ENCODE data around the gene DAP.
"Not testable (repeated sequence)": the region's sequence is repeated elsewhere in the genome, so short reads cannot be mapped to it uniquely, and the experiment has no call there.

The DAP gene

DNA sequence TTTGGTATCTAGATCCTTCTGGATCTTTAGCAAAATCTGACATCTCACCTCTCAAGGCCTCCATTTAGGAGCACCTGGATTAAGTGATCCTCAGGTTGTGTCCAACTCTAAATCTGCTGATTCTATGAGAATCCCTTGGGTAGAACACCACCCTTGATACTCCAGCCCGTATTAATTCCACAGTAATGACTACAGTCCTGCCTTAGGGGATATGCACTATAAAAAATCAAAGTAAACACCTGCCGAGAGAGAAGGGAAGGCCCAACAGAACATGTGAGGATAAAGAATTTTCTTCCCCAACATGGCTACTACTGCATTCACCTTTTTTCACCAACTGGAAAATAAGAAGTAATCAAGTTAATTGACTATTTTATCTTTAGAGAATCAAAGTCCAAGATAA is 27.6 kb downstream of the DAP start:
- DNase-seq, result no peak

GRCh38 chr5:10731913-10732312 is 29.1 kb downstream of the DAP start:
- DNase-seq, result no peak

- DNase-seq, result no peak
Measured at GRCh38 chr5:10730043-10730351, 31.0 kb downstream of the DAP start.

GRCh38 chr5:10729320-10730042 is 31.6 kb downstream of the DAP start:
- no peak for DNase-seq

DNA sequence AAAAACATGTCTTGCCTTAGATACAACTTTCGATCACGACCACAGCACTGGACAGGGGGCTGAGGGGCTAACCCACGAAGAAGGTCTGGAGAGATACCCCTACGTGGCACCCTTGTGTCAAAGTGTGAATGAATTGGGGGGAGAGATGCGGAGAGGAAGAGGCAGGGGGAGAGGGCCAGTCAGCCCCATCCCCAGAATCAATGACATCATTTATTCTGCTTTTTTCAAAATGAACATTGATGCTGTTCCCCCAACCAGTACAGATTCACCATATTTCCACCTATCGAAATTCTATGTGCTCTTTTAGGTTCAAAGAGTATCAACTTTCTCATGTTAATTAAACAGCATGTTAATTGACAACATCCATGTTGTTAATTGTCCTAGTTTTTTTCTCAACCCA is 32.4 kb downstream of the DAP start:
- no peak for DNase-seq

DNA sequence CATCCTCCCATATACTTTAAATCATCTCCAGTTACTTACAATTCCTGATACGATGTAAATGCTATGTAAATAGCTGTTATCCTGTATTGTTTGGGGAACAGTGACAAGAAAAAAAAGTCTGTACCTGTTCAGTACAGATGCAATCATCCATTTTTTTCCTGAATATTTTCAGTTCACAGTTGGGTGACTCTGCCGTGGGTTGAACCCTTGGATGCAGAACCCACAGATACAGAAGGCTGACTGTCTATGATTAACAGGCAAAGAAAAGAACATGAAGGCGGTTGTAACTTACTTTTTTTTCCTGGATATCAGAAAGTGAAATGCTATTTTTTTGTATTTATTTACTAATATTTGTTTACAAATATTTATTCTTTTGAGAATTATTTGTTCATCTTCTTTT is 33.2 kb downstream of the DAP start:
- DNase-seq, result no peak

DNA sequence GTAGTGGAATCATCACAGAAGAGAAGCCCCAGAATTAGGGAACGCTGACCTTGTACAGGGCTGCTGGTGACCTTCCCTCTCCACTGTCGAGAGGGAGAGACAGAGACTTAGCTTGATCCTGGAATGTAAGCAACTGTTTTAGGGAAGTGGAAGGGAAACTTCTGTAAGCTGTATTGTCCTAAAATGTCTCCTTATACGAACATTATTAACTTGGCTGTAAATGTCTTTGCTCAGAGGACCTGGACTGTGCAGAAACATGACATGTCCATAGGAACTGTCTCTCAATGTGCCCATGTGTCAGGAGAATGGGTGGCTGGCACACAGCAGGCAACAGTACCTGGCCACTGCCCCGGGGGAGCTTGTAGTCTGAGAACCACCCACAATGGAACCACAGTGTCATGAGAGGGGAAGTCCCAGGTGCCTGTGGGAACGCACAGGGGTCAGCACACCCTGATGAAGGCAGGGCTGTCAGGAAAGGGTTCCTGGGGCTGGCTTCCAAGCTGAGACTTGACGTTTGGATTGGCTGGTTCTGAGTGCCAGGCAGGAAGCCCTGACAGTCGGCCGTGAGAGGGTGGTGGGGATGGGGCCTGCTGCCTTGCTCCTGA is 34.0 kb downstream of the DAP start:
- DNase-seq, result peak in 1 of 2 experiments; percentile 8

GRCh38 chr5:10726179-10726912 is 34.7 kb downstream of the DAP start:
- no peak for DNase-seq

DNA sequence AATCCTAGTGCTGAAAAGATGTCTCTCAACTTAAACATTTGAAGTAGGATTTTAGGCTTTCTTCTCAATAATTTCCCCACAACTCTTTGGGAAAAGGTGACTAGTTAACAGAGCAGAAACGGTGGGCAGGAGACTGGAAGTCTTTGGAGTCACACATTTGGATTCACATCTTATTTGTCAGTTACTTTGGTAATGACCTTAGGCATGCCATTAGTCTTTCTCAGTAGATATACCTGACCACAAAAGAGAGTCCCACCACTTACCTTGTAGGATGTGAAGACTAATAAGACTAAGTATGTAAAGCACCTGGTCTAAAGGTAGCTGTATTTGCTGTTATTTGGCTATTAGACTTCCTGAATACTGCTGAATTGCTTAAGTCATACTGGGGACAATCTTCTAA is 35.4 kb downstream of the DAP start:
- DNase-seq, result no peak

DNA sequence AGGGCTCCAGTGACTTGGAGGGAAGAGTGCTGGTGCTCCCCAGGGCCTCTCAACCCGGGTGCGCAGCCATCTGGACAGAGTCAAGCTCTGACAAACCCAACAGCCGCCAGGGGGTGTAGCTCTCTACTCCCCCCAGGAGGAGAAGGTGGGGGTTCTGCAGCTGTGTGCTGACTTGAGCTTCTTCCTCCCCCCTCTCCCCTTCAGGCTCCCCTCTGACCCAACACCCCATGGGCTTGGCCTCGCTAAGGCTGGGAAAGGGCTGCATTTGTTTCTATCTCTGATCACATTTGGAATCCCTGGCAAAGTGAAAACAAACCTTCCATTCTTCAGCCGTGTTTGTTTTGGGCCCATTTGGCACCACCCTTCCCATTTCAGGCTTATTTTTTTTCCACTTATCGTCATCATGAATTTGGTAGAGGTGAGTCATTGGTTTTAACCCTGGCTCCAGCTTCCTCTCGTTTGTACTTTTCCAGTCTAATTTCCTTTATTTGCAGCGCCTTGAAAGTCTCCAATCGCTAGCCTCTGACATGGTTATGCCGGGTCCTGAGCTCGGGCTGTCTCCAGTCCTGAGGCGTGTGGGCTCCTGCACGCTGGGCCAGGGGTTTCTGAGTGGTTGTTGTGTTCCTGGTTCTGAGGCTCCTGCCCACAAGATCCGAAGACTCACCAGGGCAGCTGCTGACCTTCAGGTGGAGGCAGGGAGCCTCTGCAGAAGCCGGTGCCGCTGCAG is 36.1 kb downstream of the DAP start:
- DNase-seq, result no peak

GRCh38 chr5:10723514-10723913 is 37.5 kb downstream of the DAP start:
- no peak for DNase-seq

DNA sequence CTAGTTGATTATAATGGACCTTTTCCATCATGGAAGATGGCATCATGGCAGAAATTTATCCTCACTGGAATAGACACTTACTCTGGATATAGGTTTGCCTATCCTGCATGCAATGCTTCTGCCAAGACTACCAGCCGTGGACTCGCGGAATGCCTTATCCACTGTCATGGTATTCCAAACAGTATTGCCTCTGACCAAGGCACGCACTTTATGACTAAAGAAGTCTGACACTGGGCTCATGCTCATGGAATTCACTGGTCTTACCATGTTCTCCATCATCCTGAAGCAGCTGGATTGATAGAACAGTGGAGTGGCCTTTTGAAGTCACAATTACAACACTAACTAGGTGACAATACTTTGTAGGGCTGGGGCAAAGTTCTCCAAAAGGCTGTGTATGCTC is 40.3 kb downstream of the DAP start:
- not testable (repeated sequence) for DNase-seq

- no peak for DNase-seq
Measured at GRCh38 chr5:10719965-10720364, 41.1 kb downstream of the DAP start.

GRCh38 chr5:10718617-10719016 is 42.4 kb downstream of the DAP start:
- not testable (repeated sequence) for DNase-seq

DNA sequence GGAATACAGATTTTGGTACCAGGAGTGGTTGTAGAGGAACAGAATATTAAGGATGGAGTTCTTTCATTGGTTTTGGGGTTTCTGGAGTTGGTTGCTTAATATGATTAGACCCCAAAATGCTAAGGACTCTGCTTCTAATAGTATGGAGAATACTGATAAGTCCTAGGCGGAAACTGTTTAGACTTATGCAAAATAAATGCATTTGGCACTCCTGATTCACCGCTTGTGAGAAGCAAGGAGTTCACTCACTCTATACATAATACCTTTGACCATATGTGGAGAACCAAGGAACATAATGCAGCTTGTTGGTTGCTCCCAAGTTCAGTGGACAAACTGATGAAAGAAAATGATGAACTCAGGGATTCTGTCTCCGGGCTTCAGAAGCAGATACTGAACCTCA is 44.2 kb downstream of the DAP start:
- not testable (repeated sequence) for DNase-seq

GRCh38 chr5:10715605-10716290 is 45.3 kb downstream of the DAP start:
- no peak for DNase-seq

DNA sequence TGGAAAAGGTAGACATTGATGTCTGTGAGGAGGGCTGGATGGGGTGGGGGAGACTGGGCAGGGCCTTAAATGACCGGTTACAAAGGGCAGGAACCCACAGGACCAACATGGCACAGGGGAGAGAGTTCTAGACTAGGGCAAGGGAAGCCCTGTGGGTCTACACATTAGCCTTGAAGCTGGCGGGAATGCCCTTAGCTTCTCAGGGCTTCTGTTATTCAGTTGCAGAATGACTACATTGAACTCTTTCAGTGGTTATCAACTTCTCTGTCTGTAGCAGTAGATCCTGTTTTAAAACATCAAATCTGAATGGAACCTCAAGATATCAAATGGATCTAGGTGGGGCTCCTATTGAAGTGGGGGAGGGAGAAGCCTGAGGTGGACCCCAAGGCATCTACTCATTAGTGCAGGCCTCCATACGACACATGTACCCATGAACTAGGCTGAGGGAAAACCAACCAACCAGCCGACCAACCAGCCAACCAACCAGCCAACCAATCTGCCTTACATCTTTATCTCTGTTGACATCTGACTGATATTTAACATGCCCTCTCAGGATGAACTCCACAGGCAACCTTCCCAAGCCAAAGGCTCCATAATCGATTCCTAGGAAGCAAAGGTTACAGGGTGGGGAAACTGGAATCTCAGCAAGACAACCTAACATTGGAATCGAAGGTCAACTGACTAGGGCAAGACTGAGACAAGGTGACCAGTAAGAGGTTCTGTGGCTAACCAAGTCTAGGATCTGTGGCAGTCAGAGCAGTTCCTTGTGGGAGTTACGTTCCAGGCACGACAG is 48.3 kb downstream of the DAP start:
- no peak for DNase-seq

DNA sequence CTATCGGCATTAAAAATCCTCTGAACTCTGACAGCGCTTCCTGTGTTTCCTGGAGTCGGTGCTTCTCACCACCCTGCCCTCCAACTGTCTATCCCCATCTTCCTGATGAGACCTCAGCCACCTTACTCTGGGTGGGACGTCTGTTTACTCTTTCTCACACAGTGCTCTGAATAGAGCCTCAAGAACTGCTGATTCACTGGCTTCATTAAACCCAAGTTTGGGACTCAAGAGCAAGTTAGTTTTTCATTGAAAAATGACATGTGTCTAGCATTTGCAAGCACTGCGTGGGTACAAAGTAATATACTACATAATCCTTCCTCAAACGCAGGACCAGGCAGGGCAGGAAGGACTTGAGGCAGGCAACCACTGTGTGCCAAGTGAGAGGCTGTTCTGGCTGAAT is 49.5 kb downstream of the DAP start:
- DNase-seq, result no peak

- no peak for DNase-seq
Measured at GRCh38 chr5:10710513-10711128, 50.4 kb downstream of the DAP start.

- no peak for DNase-seq
Measured at GRCh38 chr5:10709933-10710332, 51.1 kb downstream of the DAP start.

DNA sequence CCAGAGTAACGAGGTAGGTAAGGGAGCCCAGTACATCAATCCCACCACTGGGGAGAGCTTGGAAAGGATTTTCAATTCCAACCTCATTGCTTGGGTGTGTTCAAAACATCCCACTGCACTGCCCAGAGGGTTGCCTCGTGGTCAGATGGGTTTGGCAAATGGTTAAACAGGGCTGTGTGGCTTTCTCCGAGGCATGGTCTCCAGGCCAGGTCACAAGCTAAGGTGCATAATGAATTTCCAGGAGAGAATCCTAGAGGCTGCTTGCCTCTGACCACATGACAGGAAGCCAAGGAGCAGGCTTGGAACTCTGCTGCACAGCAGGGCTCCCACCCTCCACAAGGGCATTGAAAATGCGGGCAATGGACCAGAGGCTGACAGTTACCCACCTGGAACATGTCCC is 51.6 kb downstream of the DAP start:
- DNase-seq, result no peak

Measured in stimulated activated CD4-positive, alpha-beta T cell treated with anti-CD3 and anti-CD28 coated beads, Interleukin-4, amount 100 ng/mL, for 4 hours (primary cell).